Skeletal muscle satellite cell (primary cell): ENCODE measurements around the gene TMEM232.
"Not testable (repeated sequence)": the region's sequence is repeated elsewhere in the genome, so short reads cannot be mapped to it uniquely, and the experiment has no call there.

Experiments used
- H3K27me3 ChIP-seq: 2 replicates; pipeline ENCODE4 v1.7.0; 2013; ENCODE audit warnings: low read length; ENCODE audit not compliant: control insufficient read depth, insufficient read depth
- H3K36me3 ChIP-seq: 2 replicates; pipeline ENCODE4 v1.7.0; 2013; ENCODE audit warnings: mild to moderate bottlenecking, control low read depth, low read length; ENCODE audit not compliant: insufficient read depth
- H3K4me1 ChIP-seq: 2 replicates; pipeline ENCODE4 v1.7.0; 2013; ENCODE audit warnings: low read length; ENCODE audit not compliant: control insufficient read depth, insufficient read depth
- H3K4me2 ChIP-seq: 2 replicates; pipeline ENCODE4 v1.7.0; 2013; ENCODE audit warnings: mild to moderate bottlenecking, low read length
- H3K4me3 ChIP-seq: 2 replicates; pipeline ENCODE4 v1.7.0; 2013; ENCODE audit warnings: low read length
- H3K9ac ChIP-seq: 2 replicates; pipeline ENCODE4 v1.7.0; 2013; ENCODE audit warnings: mild to moderate bottlenecking, low read depth, low read length, moderate library complexity
- H3K9me3 ChIP-seq: replicated peaks from 2 replicates; pipeline ENCODE4 v1.7.0; 2013; ENCODE audit warnings: mild to moderate bottlenecking, control low read depth, low read length

The TMEM232 gene

GRCh38 chr5:110703481-110703880 lies 23.0 kb downstream of the TMEM232 start:
- Histone ChIP-seq H3K27me3 (no peaks in the 10 kb centered on the region), H3K4me2 (no peak overlapping the region), H3K36me3 (no peaks in the 10 kb centered on the region), H3K4me3 (no peak overlapping the region), H3K9ac (no peak overlapping the region), H3K4me1 (peaks cover 19% of the 10 kb centered on the region), H3K9me3 (no peaks in the 10 kb centered on the region)

- peak overlapping the region; percentile 9 for H3K4me2 ChIP-seq
- no peak overlapping the region for H3K9ac ChIP-seq
- H3K4me1 ChIP-seq, result peaks cover 19% of the 10 kb centered on the region
- H3K4me3 ChIP-seq, result no peak overlapping the region
- H3K9me3 ChIP-seq, result no peaks in the 10 kb centered on the region
- H3K27me3 ChIP-seq, result no peaks in the 10 kb centered on the region
- H3K36me3 ChIP-seq, result no peaks in the 10 kb centered on the region
Observed at GRCh38 chr5:110702704-110703103, 23.8 kb downstream of the TMEM232 start.

- Histone ChIP-seq H3K27me3 (no peaks in the 10 kb centered on the region), H3K36me3 (no peaks in the 10 kb centered on the region), H3K9ac (no peak overlapping the region), H3K4me3 (no peak overlapping the region), H3K4me2 (peak overlapping the region; percentile 9), H3K9me3 (no peaks in the 10 kb centered on the region), H3K4me1 (peaks cover 19% of the 10 kb centered on the region)
Observed at GRCh38 chr5:110702300-110702699, 24.2 kb downstream of the TMEM232 start.

- H3K27me3 ChIP-seq, H3K4me3 ChIP-seq, H3K36me3 ChIP-seq, H3K4me2 ChIP-seq, H3K9me3 ChIP-seq, H3K9ac ChIP-seq, H3K4me1 ChIP-seq: not testable (repeated sequence)
Observed at GRCh38 chr5:110692669-110693068, 33.8 kb downstream of the TMEM232 start.

- H3K27me3 ChIP-seq, H3K36me3 ChIP-seq, H3K4me1 ChIP-seq, H3K9me3 ChIP-seq, H3K9ac ChIP-seq, H3K4me3 ChIP-seq, H3K4me2 ChIP-seq: not testable (repeated sequence)
Observed at GRCh38 chr5:110690587-110690986, 35.9 kb downstream of the TMEM232 start.

GRCh38 chr5:110687485-110687884 lies 39.0 kb downstream of the TMEM232 start:
- no peaks in the 10 kb centered on the region for H3K9me3 ChIP-seq
- H3K27me3 ChIP-seq, result no peaks in the 10 kb centered on the region
- H3K4me1 ChIP-seq, result no peaks in the 10 kb centered on the region
- no peak overlapping the region for H3K9ac ChIP-seq
- H3K4me3 ChIP-seq, result no peak overlapping the region
- H3K4me2 ChIP-seq, result no peak overlapping the region
- no peaks in the 10 kb centered on the region for H3K36me3 ChIP-seq

GRCh38 chr5:110686270-110686669 lies 40.2 kb downstream of the TMEM232 start:
- Histone ChIP-seq H3K9ac (no peak overlapping the region), H3K4me3 (no peak overlapping the region), H3K36me3 (no peaks in the 10 kb centered on the region), H3K27me3 (no peaks in the 10 kb centered on the region), H3K9me3 (no peaks in the 10 kb centered on the region), H3K4me1 (no peaks in the 10 kb centered on the region), H3K4me2 (no peak overlapping the region)

GRCh38 chr5:110681953-110682352 lies 44.5 kb downstream of the TMEM232 start:
- Histone ChIP-seq H3K9me3 (no peaks in the 10 kb centered on the region), H3K9ac (no peak overlapping the region), H3K27me3 (no peaks in the 10 kb centered on the region), H3K4me2 (no peak overlapping the region), H3K4me3 (no peak overlapping the region), H3K36me3 (no peaks in the 10 kb centered on the region), H3K4me1 (no peaks in the 10 kb centered on the region)

GRCh38 chr5:110681109-110681508 lies 45.4 kb downstream of the TMEM232 start:
- Histone ChIP-seq H3K9me3 (no peaks in the 10 kb centered on the region), H3K27me3 (no peaks in the 10 kb centered on the region), H3K4me3 (no peak overlapping the region)

GRCh38 chr5:110676554-110676953 lies 49.9 kb downstream of the TMEM232 start:
- not testable (repeated sequence) for H3K9me3 ChIP-seq, H3K4me2 ChIP-seq, H3K9ac ChIP-seq, H3K36me3 ChIP-seq, H3K4me1 ChIP-seq, H3K27me3 ChIP-seq, H3K4me3 ChIP-seq

More at GRCh38 chr5:110681109-110681508, 45.4 kb downstream of the TMEM232 start:
- Histone ChIP-seq H3K36me3 (no peaks in the 10 kb centered on the region), H3K4me2 (no peak overlapping the region), H3K9ac (no peak overlapping the region), H3K4me1 (no peaks in the 10 kb centered on the region)

- Histone ChIP-seq H3K36me3 (no peaks in the 10 kb centered on the region), H3K9me3 (no peaks in the 10 kb centered on the region), H3K27me3 (no peaks in the 10 kb centered on the region), H3K9ac (no peak overlapping the region), H3K4me3 (no peak overlapping the region), H3K4me2 (no peak overlapping the region), H3K4me1 (no peaks in the 10 kb centered on the region)
Observed at GRCh38 chr5:110665184-110665726, 61.2 kb downstream of the TMEM232 start.

GRCh38 chr5:110663525-110663924 lies 62.9 kb downstream of the TMEM232 start:
- Histone ChIP-seq H3K27me3 (no peaks in the 10 kb centered on the region), H3K4me3 (no peak overlapping the region), H3K4me2 (no peak overlapping the region), H3K4me1 (no peaks in the 10 kb centered on the region), H3K9me3 (no peaks in the 10 kb centered on the region), H3K9ac (no peak overlapping the region), H3K36me3 (no peaks in the 10 kb centered on the region)
